ENCODE measurements around the gene PPP4C. TPM values are rescaled to one million over a fixed set of nuclear protein-coding genes. Genes with fewer than 3 reads are reported as not detected.

PPP4C gene
- total RNA-seq, 4 donors from 2014 or later: 41.2 to 58.5 (median 48.6) TPM

DNA sequence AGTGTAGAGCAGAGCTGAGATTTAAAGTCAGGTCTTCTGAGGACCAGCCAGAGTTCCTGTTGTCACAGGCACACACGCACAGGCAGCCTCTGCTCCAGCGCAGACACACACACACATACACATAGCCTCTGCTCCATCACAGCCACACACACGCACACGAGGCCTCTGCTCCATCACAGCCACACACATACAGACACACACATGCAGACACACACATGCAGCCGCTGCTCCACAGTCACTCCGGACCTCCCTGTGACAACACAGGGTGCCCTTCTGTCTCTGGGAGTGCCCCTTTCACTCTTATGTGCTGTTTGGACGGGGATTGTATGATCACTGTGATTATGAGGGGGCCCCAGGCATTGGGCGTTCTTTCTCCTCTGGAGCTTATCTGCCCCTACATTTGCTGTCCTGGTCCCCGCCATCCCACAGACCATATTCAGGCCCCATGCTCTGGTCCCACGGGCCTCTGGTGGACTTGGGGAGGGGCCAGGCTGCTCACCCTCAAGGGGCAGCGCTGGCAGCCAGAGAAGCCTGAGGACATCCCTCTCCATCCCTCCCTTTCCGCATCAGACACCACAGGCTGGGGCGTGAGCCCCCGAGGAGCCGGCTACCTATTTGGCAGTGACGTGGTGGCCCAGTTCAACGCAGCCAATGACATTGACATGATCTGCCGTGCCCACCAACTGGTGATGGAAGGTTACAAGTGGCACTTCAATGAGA, 8.5 kb downstream of the PPP4C start:
- H3K27ac ChIP-seq: peak overlapping the region in 3 of 4 donors; percentile 43 to 59 (median 57)
- H3K36me3 ChIP-seq: peaks cover 0 to 67% of the 10 kb centered on the region in 2 donors
- 52 to 60% methylated on average over 1 to 3 of the region's 18 CpGs for WGBS, 2 donors (ENCODE audit: low coverage in 1 of 2)

DNA sequence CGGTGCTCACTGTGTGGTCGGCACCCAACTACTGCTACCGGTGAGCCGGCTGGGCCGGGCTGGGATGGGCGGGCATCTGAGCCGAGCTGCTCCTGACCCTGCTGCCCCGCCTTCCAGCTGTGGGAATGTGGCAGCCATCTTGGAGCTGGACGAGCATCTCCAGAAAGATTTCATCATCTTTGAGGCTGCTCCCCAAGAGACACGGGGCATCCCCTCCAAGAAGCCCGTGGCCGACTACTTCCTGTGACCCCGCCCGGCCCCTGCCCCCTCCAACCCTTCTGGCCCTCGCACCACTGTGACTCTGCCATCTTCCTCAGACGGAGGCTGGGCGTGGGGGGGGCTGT, 9.0 kb downstream of the PPP4C start:
- Histone ChIP-seq H3K4me1 (peaks cover 0 to 21% (median 5%) of the 10 kb centered on the region in 3 donors), H3K27ac (peak overlapping the region in 3 of 4 donors; percentile 43 to 59 (median 57)), H3K4me3 (no peak overlapping the region), H3K27me3 (no peaks in the 10 kb centered on the region), H3K9me3 (no peaks in the 10 kb centered on the region), H3K36me3 (peaks cover 0 to 62% of the 10 kb centered on the region in 2 donors)
- peak; percentile 72 for ATAC-seq
- WGBS, 2 donors (ENCODE audit: low coverage in 1 of 2): 80% methylated on average over 1 of the region's 17 CpGs
- TF ChIP-seq POLR2A (IDR thresholded peaks at IDR 0.05) (no peak), EP300 (IDR thresholded peaks at IDR 0.05) (no peak), POLR2AphosphoS5 (IDR thresholded peaks at IDR 0.05) (no peak)
- TF ChIP-seq, protein P1, sequence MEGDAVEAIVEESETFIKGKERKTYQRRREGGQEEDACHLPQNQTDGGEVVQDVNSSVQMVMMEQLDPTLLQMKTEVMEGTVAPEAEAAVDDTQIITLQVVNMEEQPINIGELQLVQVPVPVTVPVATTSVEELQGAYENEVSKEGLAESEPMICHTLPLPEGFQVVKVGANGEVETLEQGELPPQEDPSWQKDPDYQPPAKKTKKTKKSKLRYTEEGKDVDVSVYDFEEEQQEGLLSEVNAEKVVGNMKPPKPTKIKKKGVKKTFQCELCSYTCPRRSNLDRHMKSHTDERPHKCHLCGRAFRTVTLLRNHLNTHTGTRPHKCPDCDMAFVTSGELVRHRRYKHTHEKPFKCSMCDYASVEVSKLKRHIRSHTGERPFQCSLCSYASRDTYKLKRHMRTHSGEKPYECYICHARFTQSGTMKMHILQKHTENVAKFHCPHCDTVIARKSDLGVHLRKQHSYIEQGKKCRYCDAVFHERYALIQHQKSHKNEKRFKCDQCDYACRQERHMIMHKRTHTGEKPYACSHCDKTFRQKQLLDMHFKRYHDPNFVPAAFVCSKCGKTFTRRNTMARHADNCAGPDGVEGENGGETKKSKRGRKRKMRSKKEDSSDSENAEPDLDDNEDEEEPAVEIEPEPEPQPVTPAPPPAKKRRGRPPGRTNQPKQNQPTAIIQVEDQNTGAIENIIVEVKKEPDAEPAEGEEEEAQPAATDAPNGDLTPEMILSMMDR (IDR thresholded peaks at IDR 0.05): no peak

More for the DNA sequence above, 8.5 kb downstream of the PPP4C start:
- TF ChIP-seq POLR2AphosphoS5 (IDR thresholded peaks at IDR 0.05) (no peak), POLR2A (IDR thresholded peaks at IDR 0.05) (no peak), EP300 (IDR thresholded peaks at IDR 0.05) (no peak)
- TF ChIP-seq, protein P1 (IDR thresholded peaks at IDR 0.05): no peak
- Histone ChIP-seq H3K4me1 (peaks cover 0 to 26% (median 5%) of the 10 kb centered on the region in 3 donors), H3K9me3 (no peaks in the 10 kb centered on the region), H3K4me3 (no peak overlapping the region), H3K27me3 (no peaks in the 10 kb centered on the region)
- ATAC-seq: no peak

DNA sequence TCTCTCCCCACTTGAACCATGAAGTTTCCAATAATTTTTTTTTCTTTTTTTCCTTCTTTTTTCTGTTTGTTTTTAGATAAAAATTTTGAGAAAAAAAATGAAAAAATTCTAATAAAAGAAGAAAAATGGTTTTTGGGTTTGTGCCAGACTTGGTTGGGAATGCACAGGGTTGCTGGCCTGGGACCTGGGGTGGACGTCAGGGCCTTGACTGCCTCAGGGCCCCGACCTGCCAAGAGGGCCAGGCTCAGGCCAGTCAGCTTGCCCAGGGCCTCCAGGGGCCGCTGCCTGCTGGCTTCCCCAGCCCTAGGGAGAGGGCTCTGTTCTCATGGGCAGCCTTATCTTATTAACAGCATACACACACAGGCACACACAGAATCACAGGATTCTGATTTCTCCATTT, 9.5 kb downstream of the PPP4C start:
- Histone ChIP-seq H3K36me3 (peaks cover 0 to 57% of the 10 kb centered on the region in 2 donors), H3K27me3 (no peaks in the 10 kb centered on the region), H3K9me3 (no peaks in the 10 kb centered on the region), H3K4me3 (no peak overlapping the region), H3K4me1 (peaks cover 0 to 20% (median 5%) of the 10 kb centered on the region in 3 donors), H3K27ac (peak overlapping the region in 3 of 4 donors; percentile 57 to 62 (median 59))
- peak; percentile 49 for ATAC-seq
- TF ChIP-seq POLR2A (IDR thresholded peaks at IDR 0.05) (no peak), POLR2AphosphoS5 (IDR thresholded peaks at IDR 0.05) (no peak), EP300 (IDR thresholded peaks at IDR 0.05) (no peak)
- TF ChIP-seq, protein P1 (IDR thresholded peaks at IDR 0.05): no peak
- no CpG with 5 or more reads among the region's 3 CpGs for WGBS, 2 donors (ENCODE audit: low coverage in 1 of 2)

DNA sequence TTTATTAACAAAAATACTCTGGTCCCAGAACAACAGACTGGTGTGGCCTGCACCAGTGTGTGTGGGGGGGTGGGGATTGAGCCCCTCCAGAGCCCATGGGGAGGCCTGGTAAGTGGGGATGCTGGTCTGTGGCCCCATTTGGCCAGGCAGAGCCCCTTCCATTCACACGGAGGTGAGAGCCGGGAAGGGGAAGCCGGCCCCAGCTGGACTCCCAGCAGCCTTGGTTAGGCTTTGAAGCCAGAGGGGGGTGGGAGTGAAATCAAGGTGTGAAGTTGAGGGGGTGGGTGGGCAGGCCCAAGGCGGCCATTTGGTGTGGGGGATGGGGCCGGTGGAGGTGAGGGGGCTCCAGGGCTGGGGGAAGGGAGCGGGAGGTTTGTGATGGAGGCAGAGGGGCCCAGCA, 10.0 kb downstream of the PPP4C start:
- TF ChIP-seq POLR2AphosphoS5 (IDR thresholded peaks at IDR 0.05) (no peak), EP300 (IDR thresholded peaks at IDR 0.05) (no peak), POLR2A (IDR thresholded peaks at IDR 0.05) (no peak)
- TF ChIP-seq, protein P1 (IDR thresholded peaks at IDR 0.05): no peak
- Histone ChIP-seq H3K9me3 (no peaks in the 10 kb centered on the region), H3K4me1 (peaks cover 0 to 26% (median 5%) of the 10 kb centered on the region in 3 donors), H3K36me3 (peaks cover 0 to 52% of the 10 kb centered on the region in 2 donors), H3K27me3 (no peaks in the 10 kb centered on the region), H3K27ac (peak overlapping the region in 3 of 4 donors; percentile 57 to 62 (median 59)), H3K4me3 (no peak overlapping the region)
- WGBS, 2 donors (ENCODE audit: low coverage in 1 of 2): 13 to 100% methylated on average over 1 of the region's 6 CpGs
- ATAC-seq: no peak

All from gastroesophageal sphincter (tissue), 4 donors.